HG03139 (cell line): ENCODE measurements around the gene PPWD1.
A peak's percentile ranks its signal among the peaks of the same experiment; 100 is the strongest.
"Not testable (repeated sequence)": the region's sequence is repeated elsewhere in the genome, so short reads cannot be mapped to it uniquely, and the experiment has no call there.

Experiments used
- ATAC-seq: cut with Tn5 transposase; IDR thresholded peaks from one replicate; pipeline ENCODE4 v1.9.1; 2021; ENCODE audit not compliant: unreplicated experiment

Gene PPWD1

GRCh38 chr5:65562731-65563701 is at the start of gene PPWD1, which contains the start of gene CENPK:
Gene PPWD1 (plus strand): TSS chr5:65563296. CDS start chr5:65563311, 15 bp downstream.
Gene CENPK (minus strand): TSS chr5:65563168. CDS start chr5:65554907, 8,261 bp downstream.
- ATAC-seq: peak; percentile 98

GRCh38 chr5:65525726-65526125 is 37.4 kb upstream of the PPWD1 start:
- no peak for ATAC-seq

GRCh38 chr5:65530904-65531303 is 32.2 kb upstream of the PPWD1 start:
- ATAC-seq: no peak

- no peak for ATAC-seq
These were observed 27.5 kb upstream of the PPWD1 start for GRCh38 chr5:65535529-65535987.

- no peak for ATAC-seq
These were observed 23.3 kb upstream of the PPWD1 start for GRCh38 chr5:65539827-65540226.

- no peak for ATAC-seq
These were observed 18.6 kb upstream of the PPWD1 start for GRCh38 chr5:65544473-65544872.

GRCh38 chr5:65546141-65546540 is 17.0 kb upstream of the PPWD1 start:
- no peak for ATAC-seq

GRCh38 chr5:65548281-65548680 is 14.8 kb upstream of the PPWD1 start:
- ATAC-seq: no peak

- no peak for ATAC-seq
These were observed 9.2 kb upstream of the PPWD1 start for GRCh38 chr5:65553941-65554340.

GRCh38 chr5:65555287-65555686 is 7.8 kb upstream of the PPWD1 start:
- no peak for ATAC-seq

- ATAC-seq: no peak
These were observed 6.9 kb upstream of the PPWD1 start for GRCh38 chr5:65556181-65556580.

- ATAC-seq: no peak
These were observed 6.4 kb upstream of the PPWD1 start for GRCh38 chr5:65556718-65557117.

- ATAC-seq: no peak
These were observed 681 bp downstream of the PPWD1 start for GRCh38 chr5:65563777-65564176.

GRCh38 chr5:65566505-65566904 is 3.4 kb downstream of the PPWD1 start:
- no peak for ATAC-seq

- ATAC-seq: no peak
These were observed 7.6 kb downstream of the PPWD1 start for GRCh38 chr5:65570598-65571226.

GRCh38 chr5:65577141-65577540 is 14.0 kb downstream of the PPWD1 start:
- no peak for ATAC-seq

- ATAC-seq: no peak
These were observed 25.6 kb downstream of the PPWD1 start for GRCh38 chr5:65588694-65589093.

- not testable (repeated sequence) for ATAC-seq
These were observed 38.7 kb downstream of the PPWD1 start for GRCh38 chr5:65601761-65602160.

GRCh38 chr5:65611524-65611923 is 48.4 kb downstream of the PPWD1 start:
- no peak for ATAC-seq

GRCh38 chr5:65612298-65612907 is 49.3 kb downstream of the PPWD1 start:
- ATAC-seq: no peak

- ATAC-seq: no peak
These were observed 56.9 kb downstream of the PPWD1 start for GRCh38 chr5:65620021-65620420.
